ENCODE results near the gene GNAT2. TPM values are rescaled to one million over a fixed set of nuclear protein-coding genes. Genes with fewer than 3 reads are reported as not detected.
"Not testable (repeated sequence)": the region's sequence is repeated elsewhere in the genome, so short reads cannot be mapped to it uniquely, and the experiment has no call there.

The GNAT2 gene
- total RNA-seq, 4 donors from 2014 or later: not detected

DNA sequence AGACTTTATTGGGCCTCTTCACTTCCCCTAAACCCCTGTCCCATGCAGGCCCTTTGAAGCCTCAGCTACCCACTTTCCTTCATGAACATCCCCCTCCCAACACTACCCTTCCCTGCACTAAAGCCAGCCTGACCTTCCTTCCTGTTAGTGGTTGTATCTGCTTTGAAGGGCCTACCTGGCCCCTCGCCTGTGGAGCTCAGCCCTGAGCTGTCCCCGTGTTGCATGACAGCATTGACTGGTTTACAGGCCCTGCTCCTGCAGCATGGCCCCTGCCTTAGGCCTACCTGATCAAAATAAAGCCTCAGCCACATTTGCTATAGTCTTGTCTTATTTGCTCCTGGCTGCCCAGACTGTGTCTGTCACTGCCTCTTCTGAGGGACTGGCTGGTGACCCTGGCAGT is 42.0 kb upstream of the GNAT2 start:
- TF ChIP-seq POLR2A (IDR thresholded peaks at IDR 0.05): no peak
- TF ChIP-seq, protein P1, sequence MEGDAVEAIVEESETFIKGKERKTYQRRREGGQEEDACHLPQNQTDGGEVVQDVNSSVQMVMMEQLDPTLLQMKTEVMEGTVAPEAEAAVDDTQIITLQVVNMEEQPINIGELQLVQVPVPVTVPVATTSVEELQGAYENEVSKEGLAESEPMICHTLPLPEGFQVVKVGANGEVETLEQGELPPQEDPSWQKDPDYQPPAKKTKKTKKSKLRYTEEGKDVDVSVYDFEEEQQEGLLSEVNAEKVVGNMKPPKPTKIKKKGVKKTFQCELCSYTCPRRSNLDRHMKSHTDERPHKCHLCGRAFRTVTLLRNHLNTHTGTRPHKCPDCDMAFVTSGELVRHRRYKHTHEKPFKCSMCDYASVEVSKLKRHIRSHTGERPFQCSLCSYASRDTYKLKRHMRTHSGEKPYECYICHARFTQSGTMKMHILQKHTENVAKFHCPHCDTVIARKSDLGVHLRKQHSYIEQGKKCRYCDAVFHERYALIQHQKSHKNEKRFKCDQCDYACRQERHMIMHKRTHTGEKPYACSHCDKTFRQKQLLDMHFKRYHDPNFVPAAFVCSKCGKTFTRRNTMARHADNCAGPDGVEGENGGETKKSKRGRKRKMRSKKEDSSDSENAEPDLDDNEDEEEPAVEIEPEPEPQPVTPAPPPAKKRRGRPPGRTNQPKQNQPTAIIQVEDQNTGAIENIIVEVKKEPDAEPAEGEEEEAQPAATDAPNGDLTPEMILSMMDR (IDR thresholded peaks at IDR 0.05): no peak
- no peak overlapping the region for H3K4me3 ChIP-seq (ENCODE audit: low read depth, poor library complexity, severe bottlenecking)
- WGBS, 2 donors: 73 to 86% methylated on average over 2 of the region's 2 CpGs
- intact Hi-C loops (cut with DNase I; ENCODE audit: low total_unique reads): no loop called here
- peak; percentile 2 to 39 for DNase-seq (ENCODE audit: low spot score in 2 of 2)

DNA sequence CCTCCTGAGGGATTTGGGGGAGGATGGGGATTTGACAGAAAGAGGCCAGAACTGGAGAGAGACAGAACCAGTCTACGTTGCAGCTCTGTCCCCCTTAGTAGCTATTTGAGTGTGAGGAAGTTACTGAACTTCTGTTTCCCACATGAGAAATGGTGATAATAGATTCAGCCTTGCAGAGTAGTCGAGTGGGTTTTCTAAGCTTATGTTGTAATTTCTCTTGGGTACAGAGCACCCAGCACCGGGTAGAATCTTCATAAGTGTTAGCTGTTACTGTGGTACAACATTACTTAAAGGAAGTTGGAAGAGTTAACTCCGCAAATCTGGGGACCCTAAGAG is 41.2 kb upstream of the GNAT2 start:
- intact Hi-C loops (cut with DNase I; ENCODE audit: low total_unique reads); H3K4me3 ChIP-seq (ENCODE audit: low read depth, poor library complexity, severe bottlenecking); DNase-seq (ENCODE audit: low spot score in 2 of 2): not testable (repeated sequence)
- WGBS, 2 donors: 60 to 83% methylated on average over 3 of the region's 4 CpGs

DNA sequence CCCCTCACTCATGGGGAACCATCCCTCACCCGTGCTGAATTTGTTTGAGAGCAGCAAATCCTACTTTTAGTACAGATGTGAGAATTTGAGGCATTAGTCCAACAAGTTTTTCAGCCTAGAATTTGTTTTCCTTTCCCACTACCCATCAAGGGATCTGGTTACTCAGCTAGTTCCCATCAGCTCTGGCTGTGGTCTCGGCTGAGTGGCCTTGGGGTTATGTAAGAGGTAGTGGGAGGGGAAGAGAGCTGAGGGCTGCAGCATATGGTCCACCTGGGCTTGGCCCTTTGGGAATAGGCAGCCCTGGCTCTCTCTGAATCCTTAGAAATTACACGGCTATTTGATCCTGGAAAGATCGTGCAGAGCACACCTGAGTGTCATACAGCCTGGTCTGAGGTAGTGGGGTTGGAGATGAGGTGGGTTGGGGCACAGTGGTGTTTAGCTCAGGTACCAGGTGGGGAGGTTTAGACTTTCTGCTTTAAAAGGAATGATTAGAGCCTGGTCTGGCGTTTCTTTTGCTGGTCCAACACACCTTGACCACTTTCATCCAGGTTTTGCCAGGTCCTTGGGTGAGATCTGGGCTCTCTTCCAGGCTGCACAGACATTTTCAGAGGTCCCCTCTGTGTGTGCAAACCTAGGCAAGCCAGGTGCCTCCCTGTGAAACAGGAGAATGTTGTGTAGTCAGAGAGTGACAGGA is 40.7 kb upstream of the GNAT2 start:
- TF ChIP-seq, protein P1 (IDR thresholded peaks at IDR 0.05): no peak
- TF ChIP-seq POLR2A (IDR thresholded peaks at IDR 0.05): no peak
- H3K4me3 ChIP-seq (ENCODE audit: low read depth, poor library complexity, severe bottlenecking): no peak overlapping the region
- intact Hi-C loops (cut with DNase I; ENCODE audit: low total_unique reads): no loop called here
- DNase-seq (ENCODE audit: low spot score in 2 of 2): peak; percentile 9 to 61
- WGBS, 2 donors: 85 to 89% methylated on average over 5 of the region's 5 CpGs

DNA sequence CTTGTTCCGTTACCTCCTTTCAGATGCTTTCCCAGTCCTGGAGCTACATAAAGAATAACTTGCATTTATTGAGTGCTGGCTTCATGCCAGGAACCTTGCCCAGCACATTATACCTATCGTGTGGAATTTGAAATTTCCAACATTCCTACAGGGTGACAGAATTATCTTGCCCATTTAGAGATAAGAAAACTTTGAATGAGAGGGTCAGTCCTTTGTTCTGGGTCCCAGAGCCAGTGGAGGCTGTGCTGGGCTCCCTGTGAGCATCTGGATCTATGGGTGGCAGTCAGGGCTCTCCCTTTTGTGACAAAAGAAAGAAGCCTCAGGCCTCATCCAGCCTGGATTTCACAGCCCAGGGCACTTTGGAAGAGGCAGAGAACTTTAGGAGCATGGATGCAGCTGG is 39.7 kb upstream of the GNAT2 start:
- intact Hi-C loops (cut with DNase I; ENCODE audit: low total_unique reads): no loop called here
- TF ChIP-seq, protein P1 (IDR thresholded peaks at IDR 0.05): no peak
- no peak for TF ChIP-seq POLR2A (IDR thresholded peaks at IDR 0.05)
- no peak overlapping the region for H3K4me3 ChIP-seq (ENCODE audit: low read depth, poor library complexity, severe bottlenecking)
- peak; percentile 2 to 14 for DNase-seq (ENCODE audit: low spot score in 2 of 2)
- WGBS, 2 donors: 54 to 70% methylated on average over 2 of the region's 2 CpGs

DNA sequence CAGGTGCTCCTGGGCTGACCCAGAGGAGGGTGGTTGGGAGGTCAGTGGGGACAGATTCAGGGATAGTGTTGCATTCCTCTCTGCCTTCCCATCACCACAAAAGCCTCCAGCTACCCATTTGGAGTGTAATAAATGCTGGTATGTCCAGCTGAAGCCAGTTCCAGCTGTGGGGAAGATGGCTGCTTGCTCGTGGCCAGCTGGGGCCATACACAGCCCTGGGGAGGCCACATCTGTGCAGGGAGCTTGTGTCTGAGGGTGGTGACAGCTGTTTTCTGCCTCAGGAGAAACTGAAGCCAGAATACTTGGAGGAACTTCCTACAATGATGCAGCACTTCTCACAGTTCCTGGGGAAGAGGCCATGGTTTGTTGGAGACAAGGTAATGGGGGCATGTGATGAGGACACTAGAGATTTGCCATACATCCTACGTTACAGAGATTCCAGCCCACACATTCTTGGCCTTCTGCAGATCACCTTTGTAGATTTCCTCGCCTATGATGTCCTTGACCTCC is 39.2 kb upstream of the GNAT2 start:
- peak; percentile 9 to 37 for DNase-seq (ENCODE audit: low spot score in 2 of 2)
- 55 to 56% methylated on average over 3 of the region's 3 CpGs for WGBS, 2 donors

DNA sequence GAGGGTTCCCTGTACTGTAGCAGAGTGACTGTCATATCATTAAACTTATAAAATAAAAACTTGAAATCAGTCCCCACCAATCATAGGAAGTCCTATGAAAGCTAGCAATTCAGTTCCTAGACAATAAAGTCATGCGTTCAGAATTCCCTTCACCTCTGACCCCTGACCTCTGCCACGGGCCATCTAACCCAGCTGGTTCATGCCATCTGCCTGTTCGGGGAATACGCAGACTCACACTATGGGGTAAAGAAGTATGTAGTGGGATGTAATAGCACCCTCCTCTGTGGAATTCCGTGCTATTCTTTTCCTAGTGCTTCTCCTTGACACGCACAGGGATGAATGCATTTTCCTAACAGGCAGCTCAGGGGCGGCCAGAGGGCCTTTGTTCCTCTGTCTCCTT is 38.6 kb upstream of the GNAT2 start:
- no peak overlapping the region for H3K4me3 ChIP-seq (ENCODE audit: low read depth, poor library complexity, severe bottlenecking)
- intact Hi-C loops (cut with DNase I; ENCODE audit: low total_unique reads): no loop called here
- peak; percentile 1 to 49 for DNase-seq (ENCODE audit: low spot score in 2 of 2)
- WGBS, 2 donors: 80 to 82% methylated on average over 7 of the region's 7 CpGs
- no peak for TF ChIP-seq POLR2A (IDR thresholded peaks at IDR 0.05)
- TF ChIP-seq, protein P1 (IDR thresholded peaks at IDR 0.05): no peak

More for the DNA sequence above, 39.2 kb upstream of the GNAT2 start:
- intact Hi-C loops (cut with DNase I; ENCODE audit: low total_unique reads): no loop called here
- no peak overlapping the region for H3K4me3 ChIP-seq (ENCODE audit: low read depth, poor library complexity, severe bottlenecking)
- no peak for TF ChIP-seq POLR2A (IDR thresholded peaks at IDR 0.05)
- TF ChIP-seq, protein P1 (IDR thresholded peaks at IDR 0.05): no peak

All from lower leg skin (tissue), 4 donors.